Mesenchymal stem cell (in vitro differentiated cells and primary cell): ENCODE data around the gene ABCD1.
"Not testable (repeated sequence)": the region's sequence is repeated elsewhere in the genome, so short reads cannot be mapped to it uniquely, and the experiment has no call there.

Source experiments
- DNase-seq: peaks from one replicate; pipeline ENCODE4 v3.0.0-alpha.2; 2013
- H2AFZ ChIP-seq: one replicate; pipeline ENCODE4 v1.6.1; 2013; ENCODE audit warnings: low read depth, mild to moderate bottlenecking, control low read depth, inconsistent platforms, low read length, moderate library complexity
- H2AK5ac ChIP-seq: 2 replicates; pipeline ENCODE4 v1.6.1; 2013; ENCODE audit warnings: low read length, moderate library complexity, mild to moderate bottlenecking, inconsistent platforms; ENCODE audit not compliant: severe bottlenecking
- H2BK120ac ChIP-seq: one replicate; pipeline ENCODE4 v1.6.1; 2013; ENCODE audit warnings: low read depth, mild to moderate bottlenecking, inconsistent platforms, low read length, moderate library complexity
- H2BK12ac ChIP-seq, 2 experiments: one replicate each; pipeline ENCODE4 v1.6.1; 2013; ENCODE audit warnings: inconsistent platforms in 2 of 2, low read length in 2 of 2, mild to moderate bottlenecking in 2 of 2, moderate library complexity in 2 of 2, control low read depth in 1 of 2
- H2BK15ac ChIP-seq: one replicate; pipeline ENCODE4 v1.6.1; 2013; ENCODE audit warnings: mild to moderate bottlenecking, low read depth, inconsistent platforms; ENCODE audit not compliant: poor library complexity, severe bottlenecking
- H2BK5ac ChIP-seq: 2 replicates; pipeline ENCODE4 v1.6.1; 2013; ENCODE audit warnings: low read depth, mild to moderate bottlenecking, low read length, control low read depth, inconsistent platforms; ENCODE audit not compliant: poor library complexity, severe bottlenecking
- H3K14ac ChIP-seq, 2 experiments: one replicate each; pipeline ENCODE4 v1.6.1; 2013; ENCODE audit warnings: inconsistent platforms in 2 of 2, low read length in 2 of 2, control low read depth in 1 of 2, mild to moderate bottlenecking in 1 of 2, moderate library complexity in 1 of 2
- H3K18ac ChIP-seq, 2 experiments: one replicate each; pipeline ENCODE4 v1.6.1; 2013; ENCODE audit warnings: inconsistent platforms in 2 of 2, low read length in 2 of 2, control low read depth in 1 of 2, low read depth in 1 of 2, mild to moderate bottlenecking in 1 of 2
- H3K23ac ChIP-seq, 2 experiments: one replicate each; pipeline ENCODE4 v1.6.1; 2013; ENCODE audit warnings: inconsistent platforms in 2 of 2, low read length in 2 of 2, mild to moderate bottlenecking in 2 of 2, moderate library complexity in 2 of 2, control low read depth in 1 of 2
- H3K27ac ChIP-seq: 2 replicates; pipeline ENCODE4 v1.5.1; 2013; ENCODE audit warnings: mild to moderate bottlenecking, moderate library complexity, low read length, control low read depth, inconsistent platforms; ENCODE audit not compliant: poor library complexity, severe bottlenecking
- H3K27me3 ChIP-seq, 2 experiments: 2 replicates each; pipeline versions ENCODE4 v1.6.1 to v1.7.0; 2013; ENCODE audit warnings: low read length in 2 of 2, mild to moderate bottlenecking in 2 of 2, moderate library complexity in 2 of 2, control low read depth in 1 of 2, inconsistent platforms in 1 of 2; ENCODE audit not compliant: control insufficient read depth in 1 of 2, insufficient read depth in 1 of 2
- H3K36me3 ChIP-seq, 2 experiments: 2 replicates each; pipeline versions ENCODE4 v1.6.1 to v1.7.0; 2013; ENCODE audit warnings: low read length in 2 of 2, control low read depth in 1 of 2, inconsistent platforms in 1 of 2, low read depth in 1 of 2, mild to moderate bottlenecking in 1 of 2; ENCODE audit not compliant: insufficient read depth in 2 of 2, control insufficient read depth in 1 of 2
- H3K4ac ChIP-seq, 2 experiments: one replicate each; pipeline ENCODE4 v1.6.1; 2013; ENCODE audit warnings: inconsistent platforms in 2 of 2, low read length in 2 of 2, mild to moderate bottlenecking in 2 of 2, moderate library complexity in 2 of 2, control low read depth in 1 of 2, low read depth in 1 of 2
- H3K4me1 ChIP-seq: 2 replicates; pipeline ENCODE4 v1.6.1; 2013; ENCODE audit warnings: low read depth, low read length, control low read depth; ENCODE audit not compliant: control insufficient read depth, insufficient read depth
- H3K4me2 ChIP-seq: 2 replicates; pipeline ENCODE4 v1.6.1; 2013; ENCODE audit warnings: low read length, mild to moderate bottlenecking, inconsistent platforms; ENCODE audit not compliant: poor library complexity, severe bottlenecking
- H3K4me3 ChIP-seq, 2 experiments: 2 replicates each; pipeline versions ENCODE4 v1.5.1 to v1.7.0; 2013; ENCODE audit warnings: low read length in 2 of 2, mild to moderate bottlenecking in 2 of 2, control low read depth in 1 of 2, low read depth in 1 of 2; ENCODE audit not compliant: insufficient read depth in 1 of 2
- H3K79me1 ChIP-seq: replicated peaks from 2 replicates; pipeline ENCODE4 v1.6.1; 2013; ENCODE audit warnings: mild to moderate bottlenecking, control low read depth, low read length, inconsistent platforms; ENCODE audit not compliant: poor library complexity, severe bottlenecking
- H3K9ac ChIP-seq: 2 replicates; pipeline ENCODE4 v1.7.0; 2013; ENCODE audit warnings: mild to moderate bottlenecking, low read length, moderate library complexity
- H3K9me3 ChIP-seq: 2 replicates; pipeline ENCODE4 v1.7.0; 2013; ENCODE audit warnings: mild to moderate bottlenecking, low read length; ENCODE audit not compliant: control insufficient read depth
- H4K8ac ChIP-seq: one replicate; pipeline ENCODE4 v1.6.1; 2013; ENCODE audit warnings: inconsistent platforms, mild to moderate bottlenecking, low read length, moderate library complexity
- H4K91ac ChIP-seq: one replicate; pipeline ENCODE4 v1.6.1; 2013; ENCODE audit warnings: mild to moderate bottlenecking, low read length, inconsistent platforms
- WGBS: methylation state at CpG from one replicate; pipeline ENCODE4 v1.1.7; 2013; ENCODE audit warnings: mixed read lengths; 5-methylcytosine and 5-hydroxymethylcytosine counted together

Gene ABCD1

GRCh38 chrX:153704631-153705402 is 19.8 kb upstream of the ABCD1 start:
- H2BK15ac ChIP-seq, H3K27me3 ChIP-seq, H3K9ac ChIP-seq, H3K27ac ChIP-seq, H3K4ac ChIP-seq, DNase-seq, H2AFZ ChIP-seq, H3K4me2 ChIP-seq, H2AK5ac ChIP-seq, H3K4me3 ChIP-seq, H3K14ac ChIP-seq, H2BK12ac ChIP-seq, H3K9me3 ChIP-seq, H2BK5ac ChIP-seq, H3K18ac ChIP-seq, H4K8ac ChIP-seq, H4K91ac ChIP-seq, H2BK120ac ChIP-seq, H3K23ac ChIP-seq: not testable (repeated sequence)
- Histone ChIP-seq H3K36me3 (peaks cover 21 to 79% of the 10 kb centered on the region in 2 experiments), H3K79me1 (peaks cover 20% of the 10 kb centered on the region), H3K4me1 (peaks cover 22% of the 10 kb centered on the region)
- WGBS = 96% methylated on average over 5 of the region's 12 CpGs

GRCh38 chrX:153705403-153706060 is 19.1 kb upstream of the ABCD1 start:
- DNase-seq, H4K91ac ChIP-seq, H3K27ac ChIP-seq, H3K9me3 ChIP-seq, H2BK5ac ChIP-seq, H4K8ac ChIP-seq, H2AK5ac ChIP-seq, H3K27me3 ChIP-seq, H3K9ac ChIP-seq, H3K18ac ChIP-seq, H3K23ac ChIP-seq, H2AFZ ChIP-seq, H2BK15ac ChIP-seq, H3K14ac ChIP-seq, H2BK120ac ChIP-seq, H3K4ac ChIP-seq, H3K4me2 ChIP-seq, H3K4me3 ChIP-seq, H2BK12ac ChIP-seq: not testable (repeated sequence)
- 95% methylated on average over 18 of the region's 18 CpGs for WGBS
- Histone ChIP-seq H3K4me1 (peaks cover 23% of the 10 kb centered on the region), H3K36me3 (peaks cover 23 to 80% of the 10 kb centered on the region in 2 experiments), H3K79me1 (peaks cover 21% of the 10 kb centered on the region)

- Histone ChIP-seq H3K36me3 (peaks cover 29 to 76% of the 10 kb centered on the region in 2 experiments), H2BK15ac (no peak overlapping the region), H3K27ac (no peak overlapping the region), H3K4me2 (no peak overlapping the region), H2BK120ac (no peak overlapping the region), H3K4ac (no peak overlapping the region), H3K9ac (no peak overlapping the region), H2BK5ac (no peak overlapping the region), H3K79me1 (peaks cover 21% of the 10 kb centered on the region), H3K9me3 (no peaks in the 10 kb centered on the region), H4K91ac (no peak overlapping the region), H3K4me1 (peaks cover 21% of the 10 kb centered on the region), H3K14ac (no peak overlapping the region), H3K23ac (no peak overlapping the region), H2AFZ (no peak overlapping the region), H4K8ac (no peak overlapping the region), H3K18ac (no peak overlapping the region), H3K4me3 (no peak overlapping the region), H3K27me3 (peaks cover 0 to 8% of the 10 kb centered on the region in 2 experiments), H2BK12ac (no peak overlapping the region), H2AK5ac (no peak overlapping the region)
- no peak for DNase-seq
- WGBS = 98% methylated on average over 9 of the region's 9 CpGs
Measured at GRCh38 chrX:153706799-153707198, 17.9 kb upstream of the ABCD1 start.

- no peak overlapping the region for H3K14ac ChIP-seq
- H2BK15ac ChIP-seq = no peak overlapping the region
- H3K18ac ChIP-seq = no peak overlapping the region
- whole genome bisulfite sequencing = 96% methylated on average over 6 of the region's 6 CpGs
- H3K4me3 ChIP-seq = no peak overlapping the region
- peaks cover 21% of the 10 kb centered on the region for H3K4me1 ChIP-seq
- no peak overlapping the region for H3K23ac ChIP-seq
- H2BK120ac ChIP-seq = no peak overlapping the region
- peaks cover 28 to 72% of the 10 kb centered on the region in 2 experiments for H3K36me3 ChIP-seq
- H2BK12ac ChIP-seq = no peak overlapping the region
- DNase-seq = no peak
- no peak overlapping the region for H4K91ac ChIP-seq
- H3K9me3 ChIP-seq = no peaks in the 10 kb centered on the region
- no peak overlapping the region for H2AK5ac ChIP-seq
- H3K9ac ChIP-seq = no peak overlapping the region
- peaks cover 0 to 8% of the 10 kb centered on the region in 2 experiments for H3K27me3 ChIP-seq
- H4K8ac ChIP-seq = no peak overlapping the region
- H3K79me1 ChIP-seq = peaks cover 21% of the 10 kb centered on the region
- H3K4ac ChIP-seq = no peak overlapping the region
- no peak overlapping the region for H3K27ac ChIP-seq
- H2AFZ ChIP-seq = no peak overlapping the region
- no peak overlapping the region for H2BK5ac ChIP-seq
- no peak overlapping the region for H3K4me2 ChIP-seq
Measured at GRCh38 chrX:153707406-153707805, 17.2 kb upstream of the ABCD1 start.
